SK-N-SH (cell line): Measurements from ENCODE around the gene FOXK2. TPM values are rescaled to one million over a fixed set of nuclear protein-coding genes. Genes with fewer than 3 reads are reported as not detected.

Experiments
- CTCF ChIA-PET: fragments of 300-600, 350-600 bp; formaldehyde crosslinking; extraction: SDS; loops from one replicate; lab custom pipeline; 2021; lab: Yijun Ruan, JAX
- POLR2A ChIA-PET: fragments of 350-600 bp; sonication (Branson Sonifier 250); formaldehyde crosslinking; extraction: SDS; loops from one replicate; lab custom pipeline; 2020; ENCODE audit warnings: antibody characterized with exemption, inconsistent platforms; lab: Yijun Ruan, JAX
- DNase-seq: peaks from one replicate; pipeline ENCODE4 v3.0.0; 2012
- H2AFZ ChIP-seq: fragments of 200-600 bp; sonication (generic); 2 replicates; pipeline ENCODE4 v1.8.1; 2016; ENCODE audit warnings: antibody characterized with exemption, mild to moderate bottlenecking, low read depth
- H3F3A ChIP-seq: fragments of 200-600 bp; sonication (generic); replicated peaks from 2 replicates; pipeline ENCODE3; 2016; ENCODE audit warnings: antibody characterized with exemption, mild to moderate bottlenecking; ENCODE audit not compliant: insufficient read depth
- H3K27ac ChIP-seq, 2 experiments: fragments of 200-500 bp in 1 of 2; fragments of 200-600 bp in 1 of 2; sonication (Bioruptor generic) in 1 of 2; sonication (generic), shearing (Covaris generic) in 1 of 2; 2 replicates each; pipeline versions ENCODE4 v1.5.1 to v1.6.1; 2014 to 2016; ENCODE audit warnings: low read depth in 2 of 2, inconsistent platforms in 1 of 2, low read length in 1 of 2, mild to moderate bottlenecking in 1 of 2, mixed read lengths in 1 of 2
- H3K27me3 ChIP-seq: fragments of 200-600 bp; sonication (generic), shearing (Covaris generic); 2 replicates; pipeline ENCODE4 v1.6.1; 2016; ENCODE audit warnings: mixed run types; ENCODE audit not compliant: insufficient read depth
- H3K36me3 ChIP-seq, 2 experiments: fragments of 200-500 bp in 1 of 2; fragments of 200-600 bp in 1 of 2; sonication (Bioruptor generic) in 1 of 2; sonication (generic) in 1 of 2; replicated peaks in 1 of 2; 2 replicates each; pipeline versions ENCODE3 to v1.5.1; 2014 to 2016; ENCODE audit warnings: low read length in 1 of 2, mild to moderate bottlenecking in 1 of 2; ENCODE audit not compliant: insufficient read depth in 2 of 2, control insufficient read depth in 1 of 2
- H3K4me1 ChIP-seq, 2 experiments: fragments of 200-500 bp in 1 of 2; fragments of 200-600 bp in 1 of 2; sonication (Bioruptor generic) in 1 of 2; sonication (generic), shearing (Covaris generic) in 1 of 2; 2 replicates each; pipeline versions ENCODE4 v1.5.1 to v1.6.1; 2014 to 2016; ENCODE audit warnings: low read depth in 1 of 2, low read length in 1 of 2, mixed run types in 1 of 2; ENCODE audit not compliant: insufficient read depth in 2 of 2, control insufficient read depth in 1 of 2
- H3K4me2 ChIP-seq: fragments of 200-600 bp; sonication (generic), shearing (Covaris generic); 2 replicates; pipeline ENCODE4 v1.6.1; 2017; ENCODE audit warnings: mixed run types
- H3K4me3 ChIP-seq, 2 experiments: fragments of 200-500 bp in 1 of 2; fragments of 200-600 bp in 1 of 2; sonication (Bioruptor generic) in 1 of 2; sonication (generic), shearing (Covaris generic) in 1 of 2; 2 replicates each; pipeline versions ENCODE4 v1.5.1 to v1.8.1; 2014 to 2016; ENCODE audit warnings: low read depth in 2 of 2, inconsistent platforms in 1 of 2, low read length in 1 of 2, mild to moderate bottlenecking in 1 of 2, mixed read lengths in 1 of 2, moderate library complexity in 1 of 2
- H3K79me2 ChIP-seq: fragments of 200-600 bp; sonication (generic); 2 replicates; pipeline ENCODE4 v1.8.1; 2017; ENCODE audit warnings: mild to moderate bottlenecking; ENCODE audit not compliant: insufficient read depth
- H3K9ac ChIP-seq: fragments of 200-600 bp; sonication (generic); 2 replicates; pipeline ENCODE4 v1.6.1; 2017; ENCODE audit warnings: mixed run types
- H3K9me2 ChIP-seq: fragments of 200-600 bp; sonication (generic); 2 replicates; pipeline ENCODE4 v1.6.1; 2017; ENCODE audit warnings: mixed run types
- H3K9me3 ChIP-seq: fragments of 200-600 bp; sonication (generic); 2 replicates; pipeline ENCODE4 v1.6.1; 2017; ENCODE audit warnings: mixed run types, mild to moderate bottlenecking, moderate library complexity
- H4K20me1 ChIP-seq: fragments of 200-600 bp; sonication (generic); 2 replicates; pipeline ENCODE4 v1.6.1; 2017; ENCODE audit warnings: mild to moderate bottlenecking, mixed run types; ENCODE audit not compliant: insufficient read depth
- CHD2 ChIP-seq: fragments of 150-350 bp; IDR thresholded peaks from 2 replicates; pipeline ENCODE4 v1.6.1; 2018; ENCODE audit warnings: low read length; ENCODE audit not compliant: partially characterized antibody
- EP300 ChIP-seq, 2 experiments: IDR thresholded peaks; 2 replicates each; pipeline versions ENCODE4 v1.4.0 to v1.6.1; 2012; ENCODE audit warnings: borderline replicate concordance in 1 of 2, low read depth in 1 of 2, low read length in 1 of 2
- FOSL2 ChIP-seq: IDR thresholded peaks from 2 replicates; pipeline ENCODE4 v1.4.0; 2012; ENCODE audit warnings: low read depth, mild to moderate bottlenecking, moderate library complexity, borderline replicate concordance
- FOXM1 ChIP-seq: IDR thresholded peaks from 2 replicates; pipeline ENCODE4 v1.4.0; 2012; ENCODE audit warnings: low read depth, mild to moderate bottlenecking
- GABPA ChIP-seq: IDR thresholded peaks from 2 replicates; pipeline ENCODE4 v1.4.0; 2012; ENCODE audit warnings: low read depth, mild to moderate bottlenecking
- GATA2 ChIP-seq: sonication (generic); formaldehyde crosslinking; IDR thresholded peaks from 2 replicates; pipeline ENCODE4 v1.5.0; 2020; ENCODE audit warnings: mild to moderate bottlenecking, missing genetic modification reagents
- IRF3 ChIP-seq: fragments of 150-350 bp; IDR thresholded peaks from 2 replicates; pipeline ENCODE4 v1.6.1; 2016; ENCODE audit warnings: mild to moderate bottlenecking, low read depth, low read length
- MEF2A ChIP-seq: IDR thresholded peaks from 2 replicates; pipeline ENCODE4 v1.4.0; 2012; ENCODE audit warnings: low read depth, borderline replicate concordance
- MXI1 ChIP-seq: IDR thresholded peaks from 2 replicates; pipeline ENCODE4 v1.6.1; 2012; ENCODE audit warnings: mild to moderate bottlenecking, low read depth, low read length, improper control_type of control experiment
- NFIC ChIP-seq: IDR thresholded peaks from 2 replicates; pipeline ENCODE4 v1.4.0; 2012; ENCODE audit warnings: borderline replicate concordance
- PBX3 ChIP-seq: IDR thresholded peaks from 2 replicates; pipeline ENCODE4; 2012
- POLR2AphosphoS5 ChIP-seq: IDR thresholded peaks from 2 replicates; pipeline ENCODE4 v1.6.1; 2012; ENCODE audit warnings: low read depth, low read length
- RFX5 ChIP-seq: IDR thresholded peaks from 2 replicates; pipeline ENCODE4 v1.6.1; 2012; ENCODE audit warnings: mild to moderate bottlenecking, improper control_type of control experiment, low read length
- RXRA ChIP-seq: IDR thresholded peaks from 2 replicates; pipeline ENCODE4 v1.4.0; 2012; ENCODE audit warnings: low read depth, mild to moderate bottlenecking, borderline replicate concordance
- SIN3A ChIP-seq: IDR thresholded peaks from 2 replicates; pipeline ENCODE4 v1.6.1; 2012; ENCODE audit warnings: low read depth, mild to moderate bottlenecking, low read length, moderate library complexity, borderline replicate concordance
- SMC3 ChIP-seq: IDR thresholded peaks from 2 replicates; pipeline ENCODE4 v1.6.1; 2012; ENCODE audit warnings: low read depth, low read length, improper control_type of control experiment
- TAF1 ChIP-seq: IDR thresholded peaks from 2 replicates; pipeline ENCODE4 v1.6.1; 2012; ENCODE audit warnings: low read depth, mild to moderate bottlenecking, low read length, moderate library complexity, borderline replicate concordance
- TEAD4 ChIP-seq: IDR thresholded peaks from 2 replicates; pipeline ENCODE4 v1.4.0; 2012; ENCODE audit warnings: mild to moderate bottlenecking, borderline replicate concordance; ENCODE audit not compliant: insufficient read depth
- YY1 ChIP-seq: IDR thresholded peaks from 2 replicates; pipeline ENCODE4 v1.4.0; 2012; ENCODE audit warnings: low read depth, mild to moderate bottlenecking
- WGBS: methylation state at CpG from one replicate; pipeline ENCODE4 v1.1.6; 2017; ENCODE audit warnings: low lambda C conversion rate; 5-methylcytosine and 5-hydroxymethylcytosine counted together
- polyA plus RNA-seq, 3 experiments: library from polyadenylated mRNA; depleted of rRNA; stranded (reverse); fragments of >200 nt; gene quantifications; 2 replicates each; pipeline ENCODE4 v1.2.3, GENCODE V29; 2012
- TF ChIP-seq, protein P1 (sequence below): IDR thresholded peaks from 2 replicates; pipeline ENCODE4 v1.4.0; 2012; ENCODE audit warnings: low read depth, borderline replicate concordance
- TF ChIP-seq, protein P2 (sequence below): fragments of 200-600 bp; sonication (generic); IDR thresholded peaks from 2 replicates; pipeline ENCODE4 v1.6.1; 2017; ENCODE audit warnings: antibody characterized with exemption, mild to moderate bottlenecking, moderate library complexity

FOXK2 gene
- polyA plus RNA-seq, 1 of the 3 experiments (the other 2 are of a cell fraction) = 36.4 TPM

GRCh38 chr17:82609655-82610054, 90.1 kb downstream of the FOXK2 start:
- H4K20me1 ChIP-seq = no peaks in the 10 kb centered on the region
- H3K4me1 ChIP-seq = peaks cover 0 to 16% of the 10 kb centered on the region in 2 experiments; a peak in 2 of 4 replicates
- H3K4me2 ChIP-seq = no peak overlapping the region
- no peak overlapping the region for H3K9ac ChIP-seq
- H3K9me3 ChIP-seq = no peaks in the 10 kb centered on the region
- H3K36me3 ChIP-seq = peaks cover 33 to 46% of the 10 kb centered on the region in 2 experiments
- CTCF ChIA-PET = interaction anchor here (0.6 to 1.3 kb wide), 2 partner anchors 37 to 55 kb away, joined by 3 read pairs; no protein-coding TSS in a partner anchor
- POLR2A ChIA-PET = no interaction called here
- H3K27ac ChIP-seq = no peak overlapping the region
- DNase-seq = no peak
- peaks cover 4% of the 10 kb centered on the region; the same call in 1 of the 2 replicates for H3K79me2 ChIP-seq
- H2AFZ ChIP-seq = no peak overlapping the region
- peaks cover 27% of the 10 kb centered on the region for H3F3A ChIP-seq
- H3K4me3 ChIP-seq = no peak overlapping the region
- H3K9me2 ChIP-seq = no peaks in the 10 kb centered on the region
- TF ChIP-seq FOXM1 (no peak), EP300 (IDR thresholded peaks at IDR 0.05; ENCODE audit: borderline replicate concordance in 1 of 2, low read depth in 1 of 2, low read length in 1 of 2) (no peak), RFX5 (no peak), TEAD4 (no peak), SIN3A (no peak), POLR2AphosphoS5 (no peak), YY1 (no peak), GABPA (no peak), GATA2 (CRISPR knock-in tag) (no peak), NFIC (no peak), IRF3 (no peak), MXI1 (no peak), FOSL2 (no peak)
- TF ChIP-seq, all 33 proteins: peak for 0
- 87% methylated on average over 4 of the region's 4 CpGs for WGBS
- no peaks in the 10 kb centered on the region for H3K27me3 ChIP-seq

DNA sequence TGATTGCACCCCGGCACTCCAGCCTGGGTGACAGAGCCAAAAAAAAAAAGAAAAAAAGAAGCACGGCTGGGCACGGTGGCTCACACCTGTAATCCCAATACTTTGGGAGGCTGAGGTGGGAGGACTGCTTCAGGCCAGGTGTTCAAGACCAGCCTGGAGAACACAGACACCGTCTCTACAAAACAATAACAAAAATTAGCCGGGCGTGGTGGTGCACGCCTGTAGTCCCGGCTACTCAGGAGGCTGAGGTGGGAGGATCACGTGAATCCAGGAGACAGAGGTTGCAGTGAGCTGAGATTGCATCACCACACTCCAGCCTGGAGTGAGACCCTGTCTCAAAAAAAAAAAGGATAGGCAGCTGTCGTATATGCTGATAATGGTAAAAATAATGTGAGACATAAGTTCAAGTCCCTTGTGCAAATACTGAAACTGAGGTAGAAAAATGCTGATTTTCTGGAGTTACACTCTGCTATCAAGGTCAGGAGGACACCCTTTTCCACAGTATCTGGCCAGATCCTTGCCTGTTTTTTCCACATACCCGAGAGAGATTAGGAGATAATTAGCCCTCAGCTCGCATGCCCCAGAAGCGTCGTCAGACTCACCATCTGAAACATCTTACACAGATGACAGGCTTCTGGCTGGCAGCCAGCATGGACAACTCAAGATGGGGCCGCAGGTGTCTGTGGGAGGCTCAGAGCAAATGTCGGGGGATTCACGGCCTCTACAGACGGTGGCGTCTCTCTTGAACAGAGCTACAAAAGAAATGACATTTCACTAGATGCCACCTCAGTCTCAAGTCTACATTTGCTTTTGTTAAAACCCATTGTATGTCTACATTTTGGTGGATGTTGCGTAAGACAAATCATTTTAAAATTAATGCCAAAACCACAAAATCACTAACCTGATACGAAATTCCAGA, 91.9 kb downstream of the FOXK2 start:
- H3K4me2 ChIP-seq = no peak overlapping the region
- no peak overlapping the region for H3K9ac ChIP-seq
- peaks cover 37 to 49% of the 10 kb centered on the region in 2 experiments for H3K36me3 ChIP-seq
- no peaks in the 10 kb centered on the region for H3K9me3 ChIP-seq
- 54% methylated on average over 21 of the region's 21 CpGs for WGBS
- peaks cover 27% of the 10 kb centered on the region for H3F3A ChIP-seq
- no peak overlapping the region for H2AFZ ChIP-seq
- no peaks in the 10 kb centered on the region for H4K20me1 ChIP-seq
- H3K79me2 ChIP-seq = peaks cover 4% of the 10 kb centered on the region; the same call in 1 of the 2 replicates
- peak overlapping the region in 1 of 2 experiments; percentile 72; a peak in 2 of 4 replicates for H3K27ac ChIP-seq
- POLR2A ChIA-PET = no interaction called here
- CTCF ChIA-PET = interaction anchor here (0.7 to 1.6 kb wide), 4 partner anchors 10 to 375 kb away, joined by 3 to 4 read pairs (median 3); no protein-coding TSS in a partner anchor
- peak; percentile 89 for DNase-seq
- peaks cover 0 to 16% of the 10 kb centered on the region in 2 experiments; a peak in 2 of 4 replicates for H3K4me1 ChIP-seq
- no peaks in the 10 kb centered on the region for H3K27me3 ChIP-seq
- H3K4me3 ChIP-seq = no peak overlapping the region
- H3K9me2 ChIP-seq = no peaks in the 10 kb centered on the region
- no peak for TF ChIP-seq RXRA
- TF ChIP-seq, protein P1, sequence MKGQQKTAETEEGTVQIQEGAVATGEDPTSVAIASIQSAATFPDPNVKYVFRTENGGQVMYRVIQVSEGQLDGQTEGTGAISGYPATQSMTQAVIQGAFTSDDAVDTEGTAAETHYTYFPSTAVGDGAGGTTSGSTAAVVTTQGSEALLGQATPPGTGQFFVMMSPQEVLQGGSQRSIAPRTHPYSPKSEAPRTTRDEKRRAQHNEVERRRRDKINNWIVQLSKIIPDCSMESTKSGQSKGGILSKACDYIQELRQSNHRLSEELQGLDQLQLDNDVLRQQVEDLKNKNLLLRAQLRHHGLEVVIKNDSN = no peak
- TF ChIP-seq, protein P2, sequence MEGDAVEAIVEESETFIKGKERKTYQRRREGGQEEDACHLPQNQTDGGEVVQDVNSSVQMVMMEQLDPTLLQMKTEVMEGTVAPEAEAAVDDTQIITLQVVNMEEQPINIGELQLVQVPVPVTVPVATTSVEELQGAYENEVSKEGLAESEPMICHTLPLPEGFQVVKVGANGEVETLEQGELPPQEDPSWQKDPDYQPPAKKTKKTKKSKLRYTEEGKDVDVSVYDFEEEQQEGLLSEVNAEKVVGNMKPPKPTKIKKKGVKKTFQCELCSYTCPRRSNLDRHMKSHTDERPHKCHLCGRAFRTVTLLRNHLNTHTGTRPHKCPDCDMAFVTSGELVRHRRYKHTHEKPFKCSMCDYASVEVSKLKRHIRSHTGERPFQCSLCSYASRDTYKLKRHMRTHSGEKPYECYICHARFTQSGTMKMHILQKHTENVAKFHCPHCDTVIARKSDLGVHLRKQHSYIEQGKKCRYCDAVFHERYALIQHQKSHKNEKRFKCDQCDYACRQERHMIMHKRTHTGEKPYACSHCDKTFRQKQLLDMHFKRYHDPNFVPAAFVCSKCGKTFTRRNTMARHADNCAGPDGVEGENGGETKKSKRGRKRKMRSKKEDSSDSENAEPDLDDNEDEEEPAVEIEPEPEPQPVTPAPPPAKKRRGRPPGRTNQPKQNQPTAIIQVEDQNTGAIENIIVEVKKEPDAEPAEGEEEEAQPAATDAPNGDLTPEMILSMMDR = no peak
- TF ChIP-seq SMC3 = 0 out of 2 replicates have a peak, but pooled peaks have one; percentile 15
- 0 out of 2 replicates have a peak, but pooled peaks have one; percentile 7 for TF ChIP-seq FOSL2
- TF ChIP-seq TEAD4 = 0 out of 2 replicates have a peak, but pooled peaks have one; percentile 23
- TF ChIP-seq GABPA = no peak
- TF ChIP-seq YY1 = no peak
- TF ChIP-seq PBX3 = peak; percentile 86
- peak; percentile 86 for TF ChIP-seq MXI1
- peak; percentile 91 for TF ChIP-seq CHD2
- TF ChIP-seq MEF2A = no peak
- no peak for TF ChIP-seq TAF1
